Spinal cord (tissue), 10 donors: ENCODE data around the gene CNST. TPM values are rescaled to one million over a fixed set of nuclear protein-coding genes. Genes with fewer than 3 reads are reported as not detected.
A peak's percentile ranks its signal among the peaks of the same experiment; 100 is the strongest.

Experiments
- DNase-seq, 6 donors: peaks; one replicate each; pipeline versions ENCODE4 v3.0.0 to v3.0.0-alpha.2; 2013 to 2015; ENCODE audit warnings: low spot score in 6 of 6, low read depth in 4 of 6
- H3K27ac ChIP-seq: one replicate; pipeline ENCODE4 v1.5.1; 2013; ENCODE audit warnings: low read depth, low read length, control low read depth
- H3K27me3 ChIP-seq: one replicate; pipeline ENCODE4 v1.6.1; 2013; ENCODE audit warnings: low read length; ENCODE audit not compliant: control insufficient read depth, insufficient read depth
- H3K36me3 ChIP-seq: one replicate; pipeline ENCODE4 v1.6.1; 2013; ENCODE audit warnings: low read length; ENCODE audit not compliant: control insufficient read depth, insufficient read depth
- H3K4me1 ChIP-seq: one replicate; pipeline ENCODE4 v1.6.1; 2013; ENCODE audit warnings: low read length; ENCODE audit not compliant: control insufficient read depth, insufficient read depth
- H3K4me3 ChIP-seq: one replicate; pipeline ENCODE4 v1.5.1; 2013; ENCODE audit warnings: low read depth, low read length, control low read depth
- H3K9me3 ChIP-seq: one replicate; pipeline ENCODE4 v1.6.1; 2013; ENCODE audit warnings: low read length; ENCODE audit not compliant: control insufficient read depth, insufficient read depth
- WGBS: methylation state at CpG from one replicate; pipeline ENCODE4 v1.1.5; 2013; ENCODE audit warnings: missing lambda C conversion rate; ENCODE audit not compliant: insufficient coverage; 5-methylcytosine and 5-hydroxymethylcytosine counted together
- polyA plus RNA-seq, 2 donors: library from polyadenylated mRNA; unstranded; fragments of 120-200 nt; gene quantifications; one replicate each; pipeline ENCODE4 v1.2.1, GENCODE V29; 2013; ENCODE audit not compliant: insufficient read length in 2 of 2
- total RNA-seq, 2 donors: library from RNA; depleted of rRNA in 1 of 2; stranded (reverse); fragments of 120-200 nt in 1 of 2; fragments of >200 nt in 1 of 2; gene quantifications; one replicate each; pipeline versions ENCODE4 v1.2.3 to v1.2.4, GENCODE V29; 2013 to 2014
- donor health status: healthy.

Gene CNST
- total and polyA plus RNA-seq, 4 donors: 17.1 to 48.1 (median 21.7) TPM

GRCh38 chr1:246678816-246679793 lies 112.8 kb downstream of the CNST start:
- H3K36me3 ChIP-seq: no peaks in the 10 kb centered on the region
- H3K4me1 ChIP-seq: peaks cover 19% of the 10 kb centered on the region
- WGBS: 83% methylated on average over 14 of the region's 18 CpGs
- no peaks in the 10 kb centered on the region for H3K9me3 ChIP-seq
- H3K27ac ChIP-seq: no peak overlapping the region
- no peak for DNase-seq
- no peak overlapping the region for H3K4me3 ChIP-seq
- H3K27me3 ChIP-seq: no peaks in the 10 kb centered on the region

GRCh38 chr1:246679794-246680177 lies 113.5 kb downstream of the CNST start:
- H3K4me3 ChIP-seq: no peak overlapping the region
- H3K27ac ChIP-seq: no peak overlapping the region
- no peak for DNase-seq
- peaks cover 19% of the 10 kb centered on the region for H3K4me1 ChIP-seq
- H3K36me3 ChIP-seq: no peaks in the 10 kb centered on the region
- no peaks in the 10 kb centered on the region for H3K27me3 ChIP-seq
- no peaks in the 10 kb centered on the region for H3K9me3 ChIP-seq
- no CpG with 5 or more reads among the region's 1 CpG for WGBS

GRCh38 chr1:246680190-246680589 lies 113.9 kb downstream of the CNST start:
- no peaks in the 10 kb centered on the region for H3K9me3 ChIP-seq
- H3K36me3 ChIP-seq: no peaks in the 10 kb centered on the region
- H3K27ac ChIP-seq: no peak overlapping the region
- no peak overlapping the region for H3K4me3 ChIP-seq
- no peaks in the 10 kb centered on the region for H3K27me3 ChIP-seq
- H3K4me1 ChIP-seq: peaks cover 19% of the 10 kb centered on the region
- no peak for DNase-seq
- 82% methylated on average over 7 of the region's 8 CpGs for WGBS

- Histone ChIP-seq H3K9me3 (no peaks in the 10 kb centered on the region), H3K36me3 (no peaks in the 10 kb centered on the region), H3K4me1 (peaks cover 19% of the 10 kb centered on the region), H3K4me3 (no peak overlapping the region), H3K27me3 (no peaks in the 10 kb centered on the region), H3K27ac (no peak overlapping the region)
- WGBS: 52% methylated on average over 5 of the region's 10 CpGs
- DNase-seq: peak in 2 of 6 donors; percentile 53 to 75
Measured at GRCh38 chr1:246680696-246681130, 114.5 kb downstream of the CNST start.

- Histone ChIP-seq H3K9me3 (no peaks in the 10 kb centered on the region), H3K4me3 (no peak overlapping the region), H3K36me3 (no peaks in the 10 kb centered on the region), H3K4me1 (peaks cover 19% of the 10 kb centered on the region), H3K27me3 (no peaks in the 10 kb centered on the region), H3K27ac (no peak overlapping the region)
- WGBS: 55% methylated on average over 9 of the region's 15 CpGs
- peak in 1 of 6 donors; percentile 69 for DNase-seq
Measured at GRCh38 chr1:246681900-246682895, 115.9 kb downstream of the CNST start.

- WGBS: 95% methylated on average over 8 of the region's 9 CpGs
- no peaks in the 10 kb centered on the region for H3K27me3 ChIP-seq
- H3K9me3 ChIP-seq: no peaks in the 10 kb centered on the region
- H3K4me1 ChIP-seq: peaks cover 19% of the 10 kb centered on the region
- no peak overlapping the region for H3K27ac ChIP-seq
- no peaks in the 10 kb centered on the region for H3K36me3 ChIP-seq
- DNase-seq: no peak
- H3K4me3 ChIP-seq: no peak overlapping the region
Measured at GRCh38 chr1:246683521-246683920, 117.3 kb downstream of the CNST start.

- H3K4me3 ChIP-seq: no peak overlapping the region
- no peaks in the 10 kb centered on the region for H3K36me3 ChIP-seq
- DNase-seq: no peak
- H3K4me1 ChIP-seq: peaks cover 15% of the 10 kb centered on the region
- no peaks in the 10 kb centered on the region for H3K27me3 ChIP-seq
- 75% methylated on average over 14 of the region's 14 CpGs for WGBS
- H3K27ac ChIP-seq: no peak overlapping the region
- no peaks in the 10 kb centered on the region for H3K9me3 ChIP-seq
Measured at GRCh38 chr1:246687002-246687401, 120.7 kb downstream of the CNST start.

GRCh38 chr1:246689409-246690008 lies 123.3 kb downstream of the CNST start:
- 7% methylated on average over 13 of the region's 16 CpGs for WGBS
- no peaks in the 10 kb centered on the region for H3K27me3 ChIP-seq
- H3K4me1 ChIP-seq: peaks cover 17% of the 10 kb centered on the region
- DNase-seq: peak in 5 of 6 donors; percentile 41 to 89 (median 54)
- H3K36me3 ChIP-seq: no peaks in the 10 kb centered on the region
- H3K9me3 ChIP-seq: no peaks in the 10 kb centered on the region
- peak overlapping the region; percentile 37 for H3K4me3 ChIP-seq
- H3K27ac ChIP-seq: no peak overlapping the region

GRCh38 chr1:246690100-246690499 lies 123.8 kb downstream of the CNST start:
- H3K27ac ChIP-seq: no peak overlapping the region
- 77% methylated on average over 4 of the region's 12 CpGs for WGBS
- peak overlapping the region; percentile 37 for H3K4me3 ChIP-seq

More at GRCh38 chr1:246690100-246690499, 123.8 kb downstream of the CNST start:
- no peak for DNase-seq
- no peaks in the 10 kb centered on the region for H3K9me3 ChIP-seq
- H3K4me1 ChIP-seq: peaks cover 17% of the 10 kb centered on the region
- H3K27me3 ChIP-seq: no peaks in the 10 kb centered on the region
- H3K36me3 ChIP-seq: no peaks in the 10 kb centered on the region
